IPS-20b (cell line): ENCODE results near the gene LONP1.
"Not testable (repeated sequence)": the region's sequence is repeated elsewhere in the genome, so short reads cannot be mapped to it uniquely, and the experiment has no call there.

Source experiments
- H3K27ac ChIP-seq: one replicate; pipeline ENCODE4 v1.5.1; 2013; ENCODE audit warnings: low read length
- H3K27me3 ChIP-seq: 2 replicates; pipeline ENCODE4 v1.6.1; 2013; ENCODE audit warnings: mild to moderate bottlenecking, low read length, inconsistent platforms; ENCODE audit not compliant: insufficient read depth
- H3K36me3 ChIP-seq: 2 replicates; pipeline ENCODE4 v1.6.1; 2013; ENCODE audit warnings: low read depth, mild to moderate bottlenecking, inconsistent platforms, low read length, moderate library complexity; ENCODE audit not compliant: insufficient read depth
- H3K4me1 ChIP-seq: 2 replicates; pipeline ENCODE4 v1.6.1; 2013; ENCODE audit warnings: mild to moderate bottlenecking, control low read depth, inconsistent platforms, low read length, moderate library complexity; ENCODE audit not compliant: insufficient read depth
- H3K4me3 ChIP-seq: 2 replicates; pipeline ENCODE4 v1.5.1; 2013; ENCODE audit warnings: mild to moderate bottlenecking, low read length, inconsistent platforms
- H3K9ac ChIP-seq: 2 replicates; pipeline ENCODE4 v1.6.1; 2013; ENCODE audit warnings: low read depth, mild to moderate bottlenecking, inconsistent platforms, low read length, moderate library complexity
- H3K9me3 ChIP-seq: 2 replicates; pipeline ENCODE4 v1.6.1; 2013; ENCODE audit warnings: mild to moderate bottlenecking, low read depth, low read length, inconsistent platforms; ENCODE audit not compliant: insufficient read depth

Gene LONP1

DNA sequence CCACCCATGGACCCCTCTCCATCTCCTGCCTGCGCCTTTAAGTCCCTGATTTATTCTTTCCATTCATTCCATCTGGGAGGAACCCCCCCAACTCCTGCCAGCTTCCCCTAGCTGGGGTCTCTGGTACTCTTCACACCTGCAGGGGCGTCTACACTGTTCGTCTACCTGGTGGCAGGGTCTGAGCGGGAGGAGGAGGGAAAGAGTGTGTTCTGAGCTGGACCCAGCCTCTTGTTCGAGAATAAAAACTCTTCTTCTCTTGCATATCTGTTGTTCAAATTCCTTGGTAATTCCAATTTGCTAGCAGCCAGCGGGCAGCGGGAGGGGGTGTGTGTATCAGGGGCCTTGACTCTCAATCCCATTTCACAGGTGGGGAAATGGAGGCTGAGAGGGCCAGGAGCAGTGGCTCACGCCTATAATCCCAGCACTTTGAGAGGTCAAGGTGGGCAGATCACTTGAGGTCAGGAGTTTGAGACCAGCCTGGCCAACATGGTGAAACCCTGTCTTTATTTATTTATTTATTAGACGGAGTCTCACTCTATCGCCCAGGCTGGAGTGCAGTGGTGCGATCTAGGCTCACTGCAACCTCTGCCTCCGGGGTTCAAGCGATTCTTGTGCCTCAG is 31.6 kb downstream of the LONP1 start:
- H3K27ac ChIP-seq, H3K4me3 ChIP-seq, H3K4me1 ChIP-seq, H3K9me3 ChIP-seq, H3K9ac ChIP-seq, H3K27me3 ChIP-seq: not testable (repeated sequence)
- H3K36me3 ChIP-seq = peaks cover 25% of the 10 kb centered on the region

- no peak overlapping the region for H3K9ac ChIP-seq
These were observed 32.4 kb downstream of the LONP1 start for GRCh38 chr19:5687360-5688198.

DNA sequence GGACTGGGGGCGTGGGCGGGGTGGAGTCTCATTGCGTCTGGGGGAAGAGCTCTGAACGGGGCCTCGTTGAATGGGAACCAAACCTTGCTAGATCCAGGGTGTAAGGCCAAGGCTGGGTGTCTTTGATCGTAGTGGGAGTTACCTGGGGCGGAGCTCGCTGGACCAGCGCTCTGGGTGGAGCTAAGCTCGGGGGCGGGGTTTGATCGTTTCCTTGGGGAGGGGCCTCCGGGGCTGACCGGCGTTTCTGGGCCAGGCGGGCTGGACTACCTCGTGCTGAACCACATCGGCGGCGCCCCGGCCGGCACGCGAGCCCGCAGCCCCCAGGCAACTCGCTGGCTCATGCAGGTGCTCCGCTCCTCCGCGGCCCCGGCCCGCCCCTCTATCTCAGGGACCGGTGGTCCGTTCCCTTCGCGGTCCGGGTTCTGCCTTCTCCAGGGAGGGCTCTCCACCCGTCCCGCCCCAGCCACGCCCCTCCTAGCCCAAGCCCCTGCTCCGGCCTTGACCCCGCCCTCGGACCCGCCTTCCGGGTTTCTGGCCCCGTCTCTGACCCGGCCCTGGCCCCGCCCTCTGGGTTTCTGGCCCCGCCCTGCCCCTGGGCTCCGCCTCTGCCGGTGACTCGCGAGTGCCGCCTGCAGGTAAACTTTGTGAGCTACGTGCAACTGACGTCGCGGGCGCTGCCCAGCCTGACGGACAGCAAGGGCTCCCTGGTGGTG is 33.1 kb downstream of the LONP1 start:
- H3K27ac ChIP-seq = no peak overlapping the region

More at GRCh38 chr19:5687360-5688198, 32.4 kb downstream of the LONP1 start:
- H3K4me3 ChIP-seq = no peak overlapping the region
- H3K27ac ChIP-seq = no peak overlapping the region
- peaks cover 17% of the 10 kb centered on the region for H3K36me3 ChIP-seq
- H3K27me3 ChIP-seq = no peaks in the 10 kb centered on the region
- H3K9me3 ChIP-seq = no peaks in the 10 kb centered on the region
- H3K4me1 ChIP-seq = no peaks in the 10 kb centered on the region; the same call in 1 of the 2 replicates

DNA sequence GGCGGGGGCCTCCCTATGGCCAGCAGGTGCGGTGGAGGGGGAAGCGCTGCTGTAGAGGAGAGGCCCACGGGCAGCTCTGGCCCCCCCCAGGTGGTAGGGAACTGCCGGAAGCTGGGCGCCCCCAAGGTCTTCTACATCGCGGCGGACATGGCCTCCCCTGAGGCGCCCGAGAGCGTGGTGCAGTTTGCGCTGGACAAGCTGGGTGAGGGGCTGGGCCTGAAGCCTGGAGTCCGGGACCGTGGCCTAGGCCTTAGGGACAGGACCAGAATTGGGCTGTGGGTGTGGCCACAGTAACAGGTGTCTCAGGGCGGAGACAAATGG is 33.7 kb downstream of the LONP1 start:
- H3K4me3 ChIP-seq = peak overlapping the region; percentile 73; the same call in 1 of the 2 replicates
- no peak overlapping the region for H3K27ac ChIP-seq

More for the DNA sequence above, 33.1 kb downstream of the LONP1 start:
- Histone ChIP-seq H3K36me3 (peaks cover 9% of the 10 kb centered on the region), H3K9me3 (no peaks in the 10 kb centered on the region), H3K4me1 (no peaks in the 10 kb centered on the region; the same call in 1 of the 2 replicates), H3K9ac (peak overlapping the region; percentile 48; the same call in 1 of the 2 replicates), H3K4me3 (peak overlapping the region; percentile 73; the same call in 1 of the 2 replicates), H3K27me3 (no peaks in the 10 kb centered on the region)

GRCh38 chr19:5684694-5685430 is 35.1 kb downstream of the LONP1 start:
- no peaks in the 10 kb centered on the region for H3K9me3 ChIP-seq
- H3K36me3 ChIP-seq = no peaks in the 10 kb centered on the region
- H3K4me3 ChIP-seq = no peak overlapping the region
- H3K27me3 ChIP-seq = no peaks in the 10 kb centered on the region
- H3K9ac ChIP-seq = no peak overlapping the region
- H3K4me1 ChIP-seq = no peaks in the 10 kb centered on the region; the same call in 1 of the 2 replicates
- no peak overlapping the region for H3K27ac ChIP-seq

More for the DNA sequence above, 33.7 kb downstream of the LONP1 start:
- no peak overlapping the region for H3K9ac ChIP-seq
- H3K36me3 ChIP-seq = peaks cover 4% of the 10 kb centered on the region
- H3K4me1 ChIP-seq = no peaks in the 10 kb centered on the region; the same call in 1 of the 2 replicates
- no peaks in the 10 kb centered on the region for H3K9me3 ChIP-seq
- no peaks in the 10 kb centered on the region for H3K27me3 ChIP-seq

DNA sequence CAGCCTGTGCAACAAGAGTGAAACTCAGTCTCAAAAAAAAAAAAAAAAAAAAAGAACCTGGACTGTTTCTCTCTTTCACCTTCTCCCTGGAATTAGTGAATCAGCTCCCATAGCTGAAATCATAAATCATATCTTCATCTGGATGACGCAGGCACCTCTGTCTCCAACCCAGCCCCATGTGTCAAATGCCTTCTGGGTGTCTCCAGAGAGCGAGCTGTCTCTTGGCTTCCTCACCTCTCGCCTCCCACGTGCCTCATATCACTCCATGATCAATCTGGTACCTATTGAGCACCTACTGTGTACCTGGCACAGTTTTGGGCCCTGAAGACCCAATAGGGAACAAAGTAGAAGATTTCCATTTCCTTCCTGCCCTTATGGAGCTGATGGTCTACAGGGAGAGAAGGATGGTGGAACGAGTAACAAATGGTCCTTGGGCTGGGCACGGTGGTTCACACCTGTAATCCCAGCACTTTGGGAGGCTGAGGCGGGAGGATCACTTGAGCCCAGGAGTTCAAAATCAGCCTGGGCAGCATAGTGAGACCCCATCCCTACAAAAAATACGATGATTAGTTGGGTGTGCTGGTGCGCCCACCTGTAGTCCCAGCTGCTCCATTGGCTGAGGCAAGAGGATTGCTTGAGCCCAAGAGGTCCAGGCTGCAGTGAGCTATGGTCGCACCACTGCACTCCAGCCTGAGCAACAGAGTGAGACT is 36.6 kb downstream of the LONP1 start:
- H3K9ac ChIP-seq = no peak overlapping the region
- no peaks in the 10 kb centered on the region for H3K9me3 ChIP-seq
- H3K4me3 ChIP-seq = no peak overlapping the region
- H3K27me3 ChIP-seq = no peaks in the 10 kb centered on the region
- no peak overlapping the region for H3K27ac ChIP-seq
- no peaks in the 10 kb centered on the region for H3K36me3 ChIP-seq
- H3K4me1 ChIP-seq = no peaks in the 10 kb centered on the region; the same call in 1 of the 2 replicates

- H3K9me3 ChIP-seq = no peaks in the 10 kb centered on the region
- H3K27ac ChIP-seq = no peak overlapping the region
- H3K4me3 ChIP-seq = no peak overlapping the region
- no peaks in the 10 kb centered on the region for H3K36me3 ChIP-seq
- no peaks in the 10 kb centered on the region for H3K27me3 ChIP-seq
- H3K9ac ChIP-seq = no peak overlapping the region
- no peaks in the 10 kb centered on the region; the same call in 1 of the 2 replicates for H3K4me1 ChIP-seq
These were observed 37.9 kb downstream of the LONP1 start for GRCh38 chr19:5682107-5682482.

DNA sequence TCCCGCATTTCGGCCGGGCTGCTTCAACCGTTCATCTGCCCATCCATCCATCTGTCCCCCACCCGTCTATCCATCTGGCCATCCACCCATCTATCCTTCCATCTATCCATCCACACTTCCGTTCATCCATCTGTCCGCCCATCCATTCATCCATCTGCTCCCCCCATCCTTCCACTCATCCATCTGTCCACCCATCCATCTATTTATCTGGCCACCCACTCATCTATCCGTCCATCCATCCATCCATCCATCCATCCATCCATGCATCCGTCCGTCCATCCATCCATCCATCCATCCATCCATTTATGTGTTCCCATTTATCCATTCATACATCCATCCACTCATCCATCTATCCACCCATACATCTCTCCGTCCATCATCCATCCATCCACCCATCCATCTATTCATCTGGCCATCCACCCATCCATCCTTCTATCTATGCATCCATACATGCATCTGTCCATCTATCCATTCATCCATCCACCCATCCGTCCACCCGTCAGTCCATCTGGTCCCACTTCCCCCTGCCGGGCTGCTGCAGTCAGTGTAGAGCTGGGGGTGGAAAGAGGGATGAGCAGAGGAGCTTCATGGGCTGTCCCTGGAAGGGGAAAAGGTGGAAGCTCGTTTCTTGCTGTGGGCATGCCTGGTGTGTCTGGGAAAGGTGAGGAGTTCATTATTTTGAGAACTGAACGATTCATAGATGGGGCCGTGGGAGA is 38.4 kb downstream of the LONP1 start:
- H3K36me3 ChIP-seq = no peaks in the 10 kb centered on the region
- no peaks in the 10 kb centered on the region; the same call in 1 of the 2 replicates for H3K4me1 ChIP-seq
- H3K4me3 ChIP-seq = peak overlapping the region; percentile 94
- peak overlapping the region; percentile 62; the same call in 1 of the 2 replicates for H3K9ac ChIP-seq
- H3K27me3 ChIP-seq = no peaks in the 10 kb centered on the region
- H3K9me3 ChIP-seq = no peaks in the 10 kb centered on the region
- H3K27ac ChIP-seq = no peak overlapping the region

GRCh38 chr19:5680437-5681368 is 39.2 kb downstream of the LONP1 start, which contains the start of the genes HSD11B1L and MICOS13:
HSD11B1L (plus strand) TSS chr19:5681027; CDS start chr19:5684833, 3,806 bp downstream.
MICOS13 (minus strand) TSS chr19:5680516; CDS start chr19:5680486, 30 bp downstream.
- Histone ChIP-seq H3K4me3 (peak within 1 kb of the TSS; percentile 94), H3K27me3 (no peaks in the 10 kb centered on the region), H3K4me1 (no peaks in the 10 kb centered on the region), H3K27ac (peak within 1 kb of the TSS; percentile 93), H3K9me3 (no peaks in the 10 kb centered on the region), H3K9ac (peak within 1 kb of the TSS; percentile 85), H3K36me3 (no peaks in the 10 kb centered on the region)
